HEK293 (cell line): ENCODE data around the gene CLK1.

Experiments used
- AEBP2 ChIP-seq: fragments of 450-650 bp; formaldehyde crosslinking; IDR thresholded peaks from 2 replicates; pipeline ENCODE4 v1.5.1; 2016; ENCODE audit warnings: missing biosample characterization, missing genetic modification characterization, borderline replicate concordance
- GLIS1 ChIP-seq: fragments of 450-650 bp; formaldehyde crosslinking; IDR thresholded peaks from 2 replicates; pipeline ENCODE4 v1.5.1; 2016; ENCODE audit warnings: missing biosample characterization, missing genetic modification characterization
- HIC1 ChIP-seq: fragments of 450-650 bp; formaldehyde crosslinking; IDR thresholded peaks from 2 replicates; pipeline ENCODE4 v1.5.1; 2016; ENCODE audit warnings: missing biosample characterization, missing genetic modification characterization
- HOXC10 ChIP-seq: sonication (generic); formaldehyde crosslinking; IDR thresholded peaks from 2 replicates; pipeline ENCODE4 v1.8.1; 2023; ENCODE audit warnings: mild to moderate bottlenecking, missing genetic modification reagents
- KLF1 ChIP-seq: fragments of 450-650 bp; formaldehyde crosslinking; IDR thresholded peaks from 2 replicates; pipeline ENCODE4 v1.5.1; 2016; ENCODE audit warnings: missing biosample characterization, missing genetic modification characterization
- KLF9 ChIP-seq: fragments of 450-650 bp; formaldehyde crosslinking; IDR thresholded peaks from 2 replicates; pipeline ENCODE4 v1.5.1; 2016; ENCODE audit warnings: missing biosample characterization, missing genetic modification characterization, low read depth
- OVOL3 ChIP-seq: fragments of 450-650 bp; formaldehyde crosslinking; IDR thresholded peaks from 2 replicates; pipeline ENCODE4 v1.5.1; 2016; ENCODE audit warnings: missing biosample characterization, missing genetic modification characterization
- PRDM4 ChIP-seq: fragments of 450-650 bp; formaldehyde crosslinking; IDR thresholded peaks from 2 replicates; pipeline ENCODE4 v1.5.1; 2017; ENCODE audit warnings: missing biosample characterization, missing genetic modification characterization
- ZBTB6 ChIP-seq: fragments of 450-650 bp; formaldehyde crosslinking; IDR thresholded peaks from 2 replicates; pipeline ENCODE4 v1.5.1; 2017; ENCODE audit warnings: missing biosample characterization, missing genetic modification characterization
- ZNF10 ChIP-seq: fragments of 450-650 bp; formaldehyde crosslinking; IDR thresholded peaks from 2 replicates; pipeline ENCODE4 v1.5.1; 2017; ENCODE audit warnings: missing biosample characterization, missing genetic modification characterization
- ZNF202 ChIP-seq: fragments of 450-650 bp; formaldehyde crosslinking; IDR thresholded peaks from 2 replicates; pipeline ENCODE4 v1.5.1; 2016; ENCODE audit warnings: missing biosample characterization, missing genetic modification characterization, borderline replicate concordance
- ZNF571 ChIP-seq: fragments of 450-650 bp; formaldehyde crosslinking; IDR thresholded peaks from 2 replicates; pipeline ENCODE4 v1.5.0; 2017; ENCODE audit warnings: missing biosample characterization, missing genetic modification characterization
- ZNF692 ChIP-seq: fragments of 450-650 bp; formaldehyde crosslinking; IDR thresholded peaks from 2 replicates; pipeline ENCODE4 v1.5.1; 2016; ENCODE audit warnings: missing biosample characterization, missing genetic modification characterization
- ZNF76 ChIP-seq: fragments of 450-650 bp; formaldehyde crosslinking; IDR thresholded peaks from 2 replicates; pipeline ENCODE4; 2016; ENCODE audit warnings: low read depth, missing biosample characterization, missing genetic modification characterization, borderline replicate concordance
- ZNF777 ChIP-seq: fragments of 450-650 bp; formaldehyde crosslinking; IDR thresholded peaks from 2 replicates; pipeline ENCODE4 v1.5.1; 2017; ENCODE audit warnings: missing biosample characterization, missing genetic modification characterization, borderline replicate concordance
- ZXDB ChIP-seq: fragments of 450-650 bp; formaldehyde crosslinking; IDR thresholded peaks from 2 replicates; pipeline ENCODE4 v1.5.1; 2016; ENCODE audit warnings: missing biosample characterization, missing genetic modification characterization
- TF ChIP-seq, protein P1 (sequence below): fragments of 450-650 bp; IDR thresholded peaks from 2 replicates; pipeline ENCODE4 v1.5.1; 2018; ENCODE audit warnings: missing biosample characterization, mild to moderate bottlenecking, missing genetic modification characterization
- TF ChIP-seq, protein P2 (sequence below): fragments of 450-650 bp; formaldehyde crosslinking; conservative IDR thresholded peaks from 2 replicates; pipeline ENCODE4 v1.5.1; 2016; ENCODE audit warnings: low read depth, missing biosample characterization, missing genetic modification characterization

Gene CLK1

DNA sequence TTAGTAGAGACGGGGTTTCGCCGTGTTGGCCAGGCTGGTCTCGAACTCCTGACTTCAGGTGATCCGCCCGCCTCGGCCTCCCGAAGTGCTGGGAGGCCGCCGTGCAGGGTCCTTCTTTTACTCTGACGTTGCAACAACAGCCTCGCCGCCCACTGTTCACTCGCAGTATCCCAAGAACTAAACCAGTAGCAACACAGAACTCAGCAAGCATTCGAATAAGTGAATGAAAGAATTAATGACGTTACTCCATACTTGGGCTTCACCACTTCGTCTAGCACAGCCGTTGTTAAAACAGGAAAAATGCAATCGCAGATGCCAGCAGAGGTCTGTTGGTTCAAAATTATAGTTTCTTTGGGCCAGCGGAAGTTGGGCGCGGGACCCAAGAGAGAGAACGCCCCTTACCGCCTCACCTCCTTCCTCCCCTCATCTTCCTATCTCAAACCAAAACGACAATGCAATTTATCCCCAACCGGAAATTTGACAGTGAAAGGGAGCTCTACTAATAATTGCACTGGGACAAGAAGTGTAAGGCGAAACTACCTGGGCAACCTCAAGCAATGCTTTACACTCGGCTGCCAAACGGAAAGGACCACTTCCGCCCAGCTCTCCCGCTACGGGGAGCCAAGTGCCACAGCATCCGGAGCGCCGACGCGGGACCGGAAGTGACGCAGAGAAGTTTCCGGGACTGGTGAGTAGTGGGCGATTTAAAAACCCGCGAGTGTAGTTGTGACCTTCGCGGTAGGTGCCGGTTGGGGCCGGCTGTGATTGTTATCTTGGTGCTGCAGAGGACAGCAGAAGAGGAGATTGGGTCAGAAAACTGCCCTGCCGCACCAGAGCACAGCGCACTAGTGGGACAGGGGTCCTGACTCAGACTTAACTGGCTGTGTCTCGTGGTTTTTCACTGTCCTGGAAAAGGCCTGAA, 24.5 kb upstream of the CLK1 start, which contains the start of the genes NIF3L1 and PPIL3 (continued):
- TF ChIP-seq, protein P1, sequence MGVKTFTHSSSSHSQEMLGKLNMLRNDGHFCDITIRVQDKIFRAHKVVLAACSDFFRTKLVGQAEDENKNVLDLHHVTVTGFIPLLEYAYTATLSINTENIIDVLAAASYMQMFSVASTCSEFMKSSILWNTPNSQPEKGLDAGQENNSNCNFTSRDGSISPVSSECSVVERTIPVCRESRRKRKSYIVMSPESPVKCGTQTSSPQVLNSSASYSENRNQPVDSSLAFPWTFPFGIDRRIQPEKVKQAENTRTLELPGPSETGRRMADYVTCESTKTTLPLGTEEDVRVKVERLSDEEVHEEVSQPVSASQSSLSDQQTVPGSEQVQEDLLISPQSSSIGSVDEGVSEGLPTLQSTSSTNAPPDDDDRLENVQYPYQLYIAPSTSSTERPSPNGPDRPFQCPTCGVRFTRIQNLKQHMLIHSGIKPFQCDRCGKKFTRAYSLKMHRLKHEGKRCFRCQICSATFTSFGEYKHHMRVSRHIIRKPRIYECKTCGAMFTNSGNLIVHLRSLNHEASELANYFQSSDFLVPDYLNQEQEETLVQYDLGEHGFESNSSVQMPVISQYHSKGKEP: peak; percentile 75
- TF ChIP-seq AEBP2 (tag by site-specific recombination): no peak
- no peak for TF ChIP-seq ZNF571 (tag by site-specific recombination)
- no peak for TF ChIP-seq ZNF10 (tag by site-specific recombination)
- no peak for TF ChIP-seq ZNF777 (tag by site-specific recombination)
- TF ChIP-seq ZXDB: peak; percentile 79
- peak; percentile 75 for TF ChIP-seq HIC1 (tag by site-specific recombination)
- TF ChIP-seq KLF9 (tag by site-specific recombination): peak; percentile 24; the same call in 1 of the 2 replicates
- TF ChIP-seq, protein P2, sequence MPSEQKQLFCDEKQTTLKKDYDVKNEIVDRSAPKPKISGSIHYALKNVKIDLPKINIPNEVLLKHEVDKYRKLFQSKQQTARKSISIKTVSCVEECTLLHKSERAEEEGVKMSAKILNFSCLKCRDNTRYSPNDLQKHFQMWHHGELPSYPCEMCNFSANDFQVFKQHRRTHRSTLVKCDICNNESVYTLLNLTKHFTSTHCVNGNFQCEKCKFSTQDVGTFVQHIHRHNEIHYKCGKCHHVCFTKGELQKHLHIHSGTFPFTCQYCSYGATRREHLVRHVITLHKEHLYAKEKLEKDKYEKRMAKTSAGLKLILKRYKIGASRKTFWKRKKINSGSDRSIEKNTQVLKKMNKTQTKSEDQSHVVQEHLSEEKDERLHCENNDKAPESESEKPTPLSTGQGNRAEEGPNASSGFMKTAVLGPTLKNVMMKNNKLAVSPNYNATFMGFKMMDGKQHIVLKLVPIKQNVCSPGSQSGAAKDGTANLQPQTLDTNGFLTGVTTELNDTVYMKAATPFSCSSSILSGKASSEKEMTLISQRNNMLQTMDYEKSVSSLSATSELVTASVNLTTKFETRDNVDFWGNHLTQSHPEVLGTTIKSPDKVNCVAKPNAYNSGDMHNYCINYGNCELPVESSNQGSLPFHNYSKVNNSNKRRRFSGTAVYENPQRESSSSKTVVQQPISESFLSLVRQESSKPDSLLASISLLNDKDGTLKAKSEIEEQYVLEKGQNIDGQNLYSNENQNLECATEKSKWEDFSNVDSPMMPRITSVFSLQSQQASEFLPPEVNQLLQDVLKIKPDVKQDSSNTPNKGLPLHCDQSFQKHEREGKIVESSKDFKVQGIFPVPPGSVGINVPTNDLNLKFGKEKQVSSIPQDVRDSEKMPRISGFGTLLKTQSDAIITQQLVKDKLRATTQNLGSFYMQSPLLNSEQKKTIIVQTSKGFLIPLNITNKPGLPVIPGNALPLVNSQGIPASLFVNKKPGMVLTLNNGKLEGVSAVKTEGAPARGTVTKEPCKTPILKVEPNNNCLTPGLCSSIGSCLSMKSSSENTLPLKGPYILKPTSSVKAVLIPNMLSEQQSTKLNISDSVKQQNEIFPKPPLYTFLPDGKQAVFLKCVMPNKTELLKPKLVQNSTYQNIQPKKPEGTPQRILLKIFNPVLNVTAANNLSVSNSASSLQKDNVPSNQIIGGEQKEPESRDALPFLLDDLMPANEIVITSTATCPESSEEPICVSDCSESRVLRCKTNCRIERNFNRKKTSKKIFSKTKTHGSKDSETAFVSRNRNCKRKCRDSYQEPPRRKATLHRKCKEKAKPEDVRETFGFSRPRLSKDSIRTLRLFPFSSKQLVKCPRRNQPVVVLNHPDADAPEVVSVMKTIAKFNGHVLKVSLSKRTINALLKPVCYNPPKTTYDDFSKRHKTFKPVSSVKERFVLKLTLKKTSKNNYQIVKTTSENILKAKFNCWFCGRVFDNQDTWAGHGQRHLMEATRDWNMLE (tag by site-specific recombination): peak; percentile 91
- 0 out of 2 replicates have a peak, but pooled peaks have one; percentile 9 for TF ChIP-seq KLF1
- peak; percentile 46 for TF ChIP-seq GLIS1
- peak; percentile 38; the same call in 1 of the 2 replicates for TF ChIP-seq OVOL3
- no peak; the same call in 1 of the 2 replicates for TF ChIP-seq PRDM4
- TF ChIP-seq ZNF76: peak; percentile 70
- TF ChIP-seq HOXC10: no peak
- TF ChIP-seq ZNF202 (tag by site-specific recombination): no peak
- TF ChIP-seq ZBTB6 (tag by site-specific recombination): peak; percentile 40; the same call in 1 of the 2 replicates
- 0 out of 2 replicates have a peak, but pooled peaks have one; percentile 50 for TF ChIP-seq ZNF692 (tag by site-specific recombination)
